ENCODE results near the gene RTRAF. TPM values are rescaled to one million over a fixed set of nuclear protein-coding genes. Genes with fewer than 3 reads are reported as not detected.

RTRAF gene
- total RNA-seq, 1 experiment from 2014 or later: 350 TPM

DNA sequence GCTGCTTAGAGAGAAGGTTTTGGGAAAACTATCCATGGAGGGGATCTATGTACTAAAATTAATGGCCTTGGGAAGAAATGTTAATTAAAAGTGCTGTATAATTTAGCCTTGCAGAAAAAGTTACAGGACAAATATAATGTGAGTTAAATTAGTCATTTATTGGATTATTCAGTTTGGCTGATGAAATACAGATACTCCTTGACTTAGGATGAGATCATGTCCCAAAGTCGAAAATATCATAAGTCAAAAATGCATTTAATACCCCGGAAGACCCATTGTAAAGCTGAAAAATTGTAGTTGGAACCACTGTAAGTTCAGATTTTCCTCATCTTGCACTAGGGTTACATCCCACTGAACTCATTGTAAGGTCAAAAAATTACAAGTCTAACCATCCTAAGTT, 9.7 kb downstream of the RTRAF start:
- Mint-ChIP-seq H3K27me3 (ENCODE audit: low read depth) (no peaks in the 10 kb centered on the region), H3K4me1 (peaks cover 5 to 7% of the 10 kb centered on the region in 2 experiments), H3K9me3 (no peaks in the 10 kb centered on the region), H3K27ac (peak overlapping the region in 1 of 3 experiments; percentile 42; a peak in 1 of 7 replicates), H3K36me3 (ENCODE audit: insufficient read depth in 1 of 3, low read depth in 3 of 3) (peaks cover 33 to 83% (median 78%) of the 10 kb centered on the region in 3 experiments), H3K4me3 (no peak overlapping the region)
- H4K8ac ChIP-seq (replicated peaks; ENCODE audit: insufficient read length, low read depth, low read length): no peak overlapping the region
- no peak overlapping the region for H3K56ac ChIP-seq (ENCODE audit: insufficient read length, low read depth, low read length)
- H3K27ac ChIP-seq (ENCODE audit: insufficient read length, low read depth, low read length): no peak overlapping the region
- no peak overlapping the region for H2BK15ac ChIP-seq (ENCODE audit: low read depth, low read length)
- no peak overlapping the region for H2BK120ac ChIP-seq (ENCODE audit: low read depth, low read length, poor library complexity, severe bottlenecking)
- H3K23me2 ChIP-seq (ENCODE audit: insufficient read length, low read depth, low read length, poor library complexity, severe bottlenecking): no peaks in the 10 kb centered on the region
- DNase-seq: no peak
- TF ChIP-seq CTCF (conservative IDR thresholded peaks at IDR 0.05): no peak
- WGBS (ENCODE audit: extremely low coverage, insufficient read length, low lambda C conversion rate): no CpG with 5 or more reads among the region's 2 CpGs
- H2AFZ ChIP-seq (ENCODE audit: low read length): no peak overlapping the region
- H3K9ac ChIP-seq (ENCODE audit: extremely low read depth, insufficient read length, low read length): no peak overlapping the region
- no peak overlapping the region for H4K91ac ChIP-seq (ENCODE audit: insufficient read length, low read depth, low read length)
- no peaks in the 10 kb centered on the region for H3K79me1 ChIP-seq (ENCODE audit: insufficient read depth, low read depth, low read length, poor library complexity, severe bottlenecking)
- H4K20me1 ChIP-seq (ENCODE audit: control insufficient read depth, insufficient read depth, insufficient read length): no peaks in the 10 kb centered on the region
- no peaks in the 10 kb centered on the region for H3K27me3 ChIP-seq (ENCODE audit: insufficient read depth, low read length)
- H2AK5ac ChIP-seq (ENCODE audit: insufficient read length, low read length): no peak overlapping the region
- H2BK20ac ChIP-seq (ENCODE audit: low read depth, low read length, poor library complexity, severe bottlenecking): no peak overlapping the region
- no peak overlapping the region for H3K4me2 ChIP-seq (ENCODE audit: insufficient read depth, insufficient read length, low read length)
- H3K18ac ChIP-seq (ENCODE audit: insufficient read length, low read depth, low read length): no peak overlapping the region
- no peak overlapping the region for H4K5ac ChIP-seq (ENCODE audit: insufficient read length, low read depth, low read length)
- H3K14ac ChIP-seq (ENCODE audit: insufficient read depth, low read length): no peak overlapping the region
- H2BK12ac ChIP-seq (ENCODE audit: insufficient read length, low read depth, low read length): no peak overlapping the region
- no peaks in the 10 kb centered on the region for H3K4me1 ChIP-seq (ENCODE audit: insufficient read depth, low read length)
- H3K79me2 ChIP-seq (ENCODE audit: insufficient read depth, low read length): no peaks in the 10 kb centered on the region
- no peak overlapping the region for H3K4ac ChIP-seq (ENCODE audit: low read depth, low read length)
- no peak overlapping the region for H2BK5ac ChIP-seq (ENCODE audit: insufficient read length, low read length)
- no peak overlapping the region for H3K23ac ChIP-seq (ENCODE audit: insufficient read length, low read depth, low read length)
- no peak overlapping the region for H3T11ph ChIP-seq (ENCODE audit: low read length)
- H3K9me3 ChIP-seq (ENCODE audit: control insufficient read depth, low read depth, low read length): no peaks in the 10 kb centered on the region
